ENCODE data around the gene FBXW8.

DNA sequence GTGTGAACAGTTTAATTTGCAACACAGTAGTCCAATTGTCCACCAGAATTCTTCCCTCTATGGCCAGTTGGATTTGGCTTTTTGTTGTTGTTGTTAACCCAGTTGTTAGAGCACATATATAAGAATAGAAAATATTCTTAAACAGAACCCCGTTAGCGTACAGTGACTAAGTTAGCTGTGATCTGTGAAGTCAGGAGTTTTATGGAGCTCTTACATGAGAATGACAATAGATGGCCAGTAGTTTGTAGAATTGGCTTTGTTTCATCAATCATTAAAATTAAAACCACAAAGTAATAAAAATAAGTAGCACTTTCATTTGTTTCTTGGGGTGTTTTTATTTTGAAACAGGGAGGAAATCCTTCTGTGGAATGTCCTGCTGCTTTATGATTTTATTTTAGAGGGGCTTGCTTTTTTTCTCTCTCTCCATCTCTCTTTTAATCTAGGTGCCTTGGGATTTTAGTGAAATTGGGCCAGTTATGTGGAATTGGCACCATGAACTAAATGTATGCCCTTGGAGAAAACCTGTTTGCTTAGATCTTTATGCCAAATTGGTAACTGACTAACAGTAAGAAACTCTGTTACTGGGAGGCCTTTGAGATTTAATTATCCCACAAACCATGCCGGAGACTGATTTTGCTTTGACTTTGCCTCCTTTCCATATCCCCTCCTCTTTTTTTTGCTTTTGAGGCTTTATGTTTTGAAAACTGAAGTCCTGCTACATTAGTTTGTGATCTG is 22.9 kb downstream of the FBXW8 start:
- TF ChIP-seq, protein P1, sequence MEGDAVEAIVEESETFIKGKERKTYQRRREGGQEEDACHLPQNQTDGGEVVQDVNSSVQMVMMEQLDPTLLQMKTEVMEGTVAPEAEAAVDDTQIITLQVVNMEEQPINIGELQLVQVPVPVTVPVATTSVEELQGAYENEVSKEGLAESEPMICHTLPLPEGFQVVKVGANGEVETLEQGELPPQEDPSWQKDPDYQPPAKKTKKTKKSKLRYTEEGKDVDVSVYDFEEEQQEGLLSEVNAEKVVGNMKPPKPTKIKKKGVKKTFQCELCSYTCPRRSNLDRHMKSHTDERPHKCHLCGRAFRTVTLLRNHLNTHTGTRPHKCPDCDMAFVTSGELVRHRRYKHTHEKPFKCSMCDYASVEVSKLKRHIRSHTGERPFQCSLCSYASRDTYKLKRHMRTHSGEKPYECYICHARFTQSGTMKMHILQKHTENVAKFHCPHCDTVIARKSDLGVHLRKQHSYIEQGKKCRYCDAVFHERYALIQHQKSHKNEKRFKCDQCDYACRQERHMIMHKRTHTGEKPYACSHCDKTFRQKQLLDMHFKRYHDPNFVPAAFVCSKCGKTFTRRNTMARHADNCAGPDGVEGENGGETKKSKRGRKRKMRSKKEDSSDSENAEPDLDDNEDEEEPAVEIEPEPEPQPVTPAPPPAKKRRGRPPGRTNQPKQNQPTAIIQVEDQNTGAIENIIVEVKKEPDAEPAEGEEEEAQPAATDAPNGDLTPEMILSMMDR (IDR thresholded peaks at IDR 0.05), result no peak
- no peak for TF ChIP-seq POLR2A (IDR thresholded peaks at IDR 0.05)
